ENCODE data around the gene ANKRD18A.
"Not testable (repeated sequence)": the region's sequence is repeated elsewhere in the genome, so short reads cannot be mapped to it uniquely, and the experiment has no call there.

Gene ANKRD18A

GRCh38 chr9:38641985-38642864, 21.8 kb upstream of the ANKRD18A start:
- Mint-ChIP-seq H3K27ac (no peak overlapping the region), H3K4me3 (no peak overlapping the region), H3K27me3 (peaks cover 29% of the 10 kb centered on the region), H3K36me3 (ENCODE audit: low read depth) (no peaks in the 10 kb centered on the region), H3K9me3 (no peaks in the 10 kb centered on the region), H3K4me1 (ENCODE audit: low read depth) (no peaks in the 10 kb centered on the region)
- DNase-seq: no peak

GRCh38 chr9:38641142-38641541, 20.7 kb upstream of the ANKRD18A start:
- no peaks in the 10 kb centered on the region for H3K9me3 Mint-ChIP-seq
- H3K27me3 Mint-ChIP-seq: peaks cover 33% of the 10 kb centered on the region
- no peaks in the 10 kb centered on the region for H3K36me3 Mint-ChIP-seq (ENCODE audit: low read depth)

GRCh38 chr9:38639577-38639940, 19.2 kb upstream of the ANKRD18A start:
- Mint-ChIP-seq H3K9me3 (no peaks in the 10 kb centered on the region), H3K4me3 (no peak overlapping the region), H3K4me1 (ENCODE audit: low read depth) (no peaks in the 10 kb centered on the region), H3K36me3 (ENCODE audit: low read depth) (no peaks in the 10 kb centered on the region), H3K27ac (no peak overlapping the region), H3K27me3 (peaks cover 31% of the 10 kb centered on the region)
- DNase-seq: no peak

More at GRCh38 chr9:38641142-38641541, 20.7 kb upstream of the ANKRD18A start:
- no peaks in the 10 kb centered on the region for H3K4me1 Mint-ChIP-seq (ENCODE audit: low read depth)
- DNase-seq: no peak
- no peak overlapping the region for H3K4me3 Mint-ChIP-seq
- H3K27ac Mint-ChIP-seq: no peak overlapping the region

GRCh38 chr9:38638881-38639576, 18.6 kb upstream of the ANKRD18A start:
- H3K27me3 Mint-ChIP-seq: peaks cover 33% of the 10 kb centered on the region
- no peaks in the 10 kb centered on the region for H3K4me1 Mint-ChIP-seq (ENCODE audit: low read depth)
- DNase-seq: no peak
- no peak overlapping the region for H3K4me3 Mint-ChIP-seq
- no peak overlapping the region for H3K27ac Mint-ChIP-seq
- H3K36me3 Mint-ChIP-seq (ENCODE audit: low read depth): no peaks in the 10 kb centered on the region
- no peaks in the 10 kb centered on the region for H3K9me3 Mint-ChIP-seq

- Mint-ChIP-seq H3K4me1 (ENCODE audit: low read depth) (no peaks in the 10 kb centered on the region), H3K27ac (no peak overlapping the region), H3K27me3 (peaks cover 23% of the 10 kb centered on the region), H3K4me3 (no peak overlapping the region), H3K9me3 (no peaks in the 10 kb centered on the region), H3K36me3 (ENCODE audit: low read depth) (no peaks in the 10 kb centered on the region)
- DNase-seq: no peak
Observed at GRCh38 chr9:38634315-38634714, 13.9 kb upstream of the ANKRD18A start.

GRCh38 chr9:38629511-38629910, 9.1 kb upstream of the ANKRD18A start:
- H3K27me3 Mint-ChIP-seq: peaks cover 31% of the 10 kb centered on the region
- H3K4me3 Mint-ChIP-seq: no peak overlapping the region
- H3K27ac Mint-ChIP-seq: no peak overlapping the region
- no peak for DNase-seq
- H3K36me3 Mint-ChIP-seq (ENCODE audit: low read depth): no peaks in the 10 kb centered on the region
- peaks cover 2% of the 10 kb centered on the region for H3K9me3 Mint-ChIP-seq
- peaks cover 2% of the 10 kb centered on the region for H3K4me1 Mint-ChIP-seq (ENCODE audit: low read depth)

- H3K9me3 Mint-ChIP-seq: peaks cover 2% of the 10 kb centered on the region
- DNase-seq: no peak
- no peak overlapping the region for H3K27ac Mint-ChIP-seq
- peaks cover 45% of the 10 kb centered on the region for H3K27me3 Mint-ChIP-seq
- peaks cover 13% of the 10 kb centered on the region for H3K4me1 Mint-ChIP-seq (ENCODE audit: low read depth)
- H3K4me3 Mint-ChIP-seq: no peak overlapping the region
- H3K36me3 Mint-ChIP-seq (ENCODE audit: low read depth): no peaks in the 10 kb centered on the region
Observed at GRCh38 chr9:38626006-38626405, 5.6 kb upstream of the ANKRD18A start.

GRCh38 chr9:38622951-38623350, 2.6 kb upstream of the ANKRD18A start:
- H3K9me3 Mint-ChIP-seq: peaks cover 2% of the 10 kb centered on the region
- peak overlapping the region; percentile 71 for H3K4me3 Mint-ChIP-seq
- no peaks in the 10 kb centered on the region for H3K36me3 Mint-ChIP-seq (ENCODE audit: low read depth)
- H3K4me1 Mint-ChIP-seq (ENCODE audit: low read depth): peaks cover 18% of the 10 kb centered on the region
- H3K27me3 Mint-ChIP-seq: peaks cover 59% of the 10 kb centered on the region
- no peak overlapping the region for H3K27ac Mint-ChIP-seq
- no peak for DNase-seq

GRCh38 chr9:38622288-38622674, 1.9 kb upstream of the ANKRD18A start:
- Mint-ChIP-seq H3K4me3 (peak overlapping the region; percentile 71), H3K4me1 (ENCODE audit: low read depth) (peaks cover 18% of the 10 kb centered on the region), H3K36me3 (ENCODE audit: low read depth) (no peaks in the 10 kb centered on the region), H3K27ac (no peak overlapping the region), H3K9me3 (peaks cover 2% of the 10 kb centered on the region), H3K27me3 (peaks cover 61% of the 10 kb centered on the region)
- DNase-seq: no peak

- peak overlapping the region; percentile 83 for H3K4me3 Mint-ChIP-seq
- H3K4me1 Mint-ChIP-seq (ENCODE audit: low read depth): peaks cover 18% of the 10 kb centered on the region
- no peaks in the 10 kb centered on the region for H3K36me3 Mint-ChIP-seq (ENCODE audit: low read depth)
- peaks cover 57% of the 10 kb centered on the region for H3K27me3 Mint-ChIP-seq
- H3K27ac Mint-ChIP-seq: no peak overlapping the region
- DNase-seq: peak; percentile 71
- H3K9me3 Mint-ChIP-seq: peaks cover 2% of the 10 kb centered on the region
Observed at GRCh38 chr9:38621434-38622287, 1.3 kb upstream of the ANKRD18A start.

GRCh38 chr9:38619556-38620447, 594 bp downstream of the ANKRD18A start:
- no peaks in the 10 kb centered on the region for H3K9me3 Mint-ChIP-seq
- peaks cover 47% of the 10 kb centered on the region for H3K27me3 Mint-ChIP-seq
- no peaks in the 10 kb centered on the region for H3K36me3 Mint-ChIP-seq (ENCODE audit: low read depth)
- H3K27ac Mint-ChIP-seq: peak overlapping the region; percentile 90
- DNase-seq: peak; percentile 62
- H3K4me3 Mint-ChIP-seq: peak overlapping the region; percentile 83
- peaks cover 16% of the 10 kb centered on the region for H3K4me1 Mint-ChIP-seq (ENCODE audit: low read depth)

- H3K9me3 Mint-ChIP-seq; H3K4me3 Mint-ChIP-seq; H3K36me3 Mint-ChIP-seq (ENCODE audit: low read depth); H3K27ac Mint-ChIP-seq; H3K27me3 Mint-ChIP-seq; DNase-seq; H3K4me1 Mint-ChIP-seq (ENCODE audit: low read depth): not testable (repeated sequence)
Observed at GRCh38 chr9:38598029-38598745, 22.2 kb downstream of the ANKRD18A start.

- H3K27me3 Mint-ChIP-seq; H3K4me3 Mint-ChIP-seq; DNase-seq; H3K9me3 Mint-ChIP-seq; H3K36me3 Mint-ChIP-seq (ENCODE audit: low read depth); H3K27ac Mint-ChIP-seq; H3K4me1 Mint-ChIP-seq (ENCODE audit: low read depth): not testable (repeated sequence)
Observed at GRCh38 chr9:38595117-38595516, 25.3 kb downstream of the ANKRD18A start.
